DND-41 (cell line): ENCODE data around the gene ENHO.

Experiments used
- CTCF ChIP-seq: IDR thresholded peaks from 2 replicates; pipeline ENCODE4 v1.5.1; 2012; ENCODE audit warnings: borderline replicate concordance, low read length, moderate library complexity, mild to moderate bottlenecking; ENCODE audit not compliant: poor library complexity, severe bottlenecking; ENCODE audit errors: extremely low read depth
- EZH2 ChIP-seq: IDR thresholded peaks from 3 replicates; pipeline ENCODE4 v1.6.1; 2012; ENCODE audit warnings: borderline replicate concordance, low read depth, mild to moderate bottlenecking, moderate library complexity, low read length, inconsistent platforms; ENCODE audit not compliant: severe bottlenecking

- TF ChIP-seq CTCF (no peak), EZH2 (no peak)
Measured at GRCh38 chr9:34555002-34555348, 32.2 kb upstream of the ENHO start.
